Measurements from ENCODE around the gene TRIM72.
A peak's percentile ranks its signal among the peaks of the same experiment; 100 is the strongest.
"Not testable (repeated sequence)": the region's sequence is repeated elsewhere in the genome, so short reads cannot be mapped to it uniquely, and the experiment has no call there.

Gene TRIM72

GRCh38 chr16:31198207-31198882 lies 15.6 kb upstream of the TRIM72 start:
- H4K20me1 ChIP-seq (ENCODE audit: insufficient read depth), result no peaks in the 10 kb centered on the region; the same call in 1 of the 2 replicates
- no peak for TF ChIP-seq CTCF (conservative IDR thresholded peaks at IDR 0.05; ENCODE audit: low read depth, low read length)

GRCh38 chr16:31199430-31200041 lies 14.4 kb upstream of the TRIM72 start:
- Histone ChIP-seq H3K4me3 (IDR thresholded peaks at IDR 0.05; ENCODE audit: insufficient read depth, low read depth, low read length) (no peak overlapping the region), H3K36me3 (ENCODE audit: insufficient read depth) (peaks cover 3% of the 10 kb centered on the region; the same call in 1 of the 2 replicates), H3K4me1 (ENCODE audit: low read depth, poor library complexity, severe bottlenecking) (peaks cover 35% of the 10 kb centered on the region), H3K27ac (no peak overlapping the region; the same call in 1 of the 2 replicates), H2AFZ (ENCODE audit: low read depth) (no peak overlapping the region), H3K9ac (no peak overlapping the region), H4K20me1 (ENCODE audit: insufficient read depth) (no peaks in the 10 kb centered on the region; the same call in 1 of the 2 replicates), H3K79me2 (ENCODE audit: insufficient read depth, low read depth) (no peaks in the 10 kb centered on the region), H3K27me3 (ENCODE audit: insufficient read depth, low read depth) (no peaks in the 10 kb centered on the region), H3K4me2 (no peak overlapping the region)
- TF ChIP-seq CTCF (conservative IDR thresholded peaks at IDR 0.05; ENCODE audit: low read depth, low read length), result no peak

More at GRCh38 chr16:31198207-31198882, 15.6 kb upstream of the TRIM72 start:
- Histone ChIP-seq H3K79me2 (ENCODE audit: insufficient read depth, low read depth) (no peaks in the 10 kb centered on the region), H3K4me1 (ENCODE audit: low read depth, poor library complexity, severe bottlenecking) (peaks cover 34% of the 10 kb centered on the region), H3K36me3 (ENCODE audit: insufficient read depth) (peaks cover 7% of the 10 kb centered on the region; the same call in 1 of the 2 replicates), H3K27me3 (ENCODE audit: insufficient read depth, low read depth) (no peaks in the 10 kb centered on the region), H3K4me2 (no peak overlapping the region), H2AFZ (ENCODE audit: low read depth) (no peak overlapping the region), H3K27ac (no peak overlapping the region; the same call in 1 of the 2 replicates), H3K9ac (no peak overlapping the region), H3K4me3 (IDR thresholded peaks at IDR 0.05; ENCODE audit: insufficient read depth, low read depth, low read length) (no peak overlapping the region)

- not testable (repeated sequence) for H3K27me3 ChIP-seq (ENCODE audit: insufficient read depth, low read depth); H3K4me2 ChIP-seq; H3K4me3 ChIP-seq (IDR thresholded peaks at IDR 0.05; ENCODE audit: insufficient read depth, low read depth, low read length); H2AFZ ChIP-seq (ENCODE audit: low read depth); H4K20me1 ChIP-seq (ENCODE audit: insufficient read depth); H3K79me2 ChIP-seq (ENCODE audit: insufficient read depth, low read depth); H3K9ac ChIP-seq; H3K36me3 ChIP-seq (ENCODE audit: insufficient read depth)
- Histone ChIP-seq H3K27ac (peak overlapping the region; percentile 21; the same call in 1 of the 2 replicates), H3K4me1 (ENCODE audit: low read depth, poor library complexity, severe bottlenecking) (peaks cover 35% of the 10 kb centered on the region)
Observed at GRCh38 chr16:31200111-31200510, 13.8 kb upstream of the TRIM72 start.

- Histone ChIP-seq H3K4me3 (IDR thresholded peaks at IDR 0.05; ENCODE audit: insufficient read depth, low read depth, low read length) (no peak overlapping the region), H3K36me3 (ENCODE audit: insufficient read depth) (no peaks in the 10 kb centered on the region), H4K20me1 (ENCODE audit: insufficient read depth) (no peaks in the 10 kb centered on the region), H3K9ac (peak overlapping the region; percentile 73; the same call in 1 of the 2 replicates), H3K4me2 (peak overlapping the region; percentile 77), H2AFZ (ENCODE audit: low read depth) (no peak overlapping the region), H3K79me2 (ENCODE audit: insufficient read depth, low read depth) (no peaks in the 10 kb centered on the region), H3K4me1 (ENCODE audit: low read depth, poor library complexity, severe bottlenecking) (peaks cover 35% of the 10 kb centered on the region), H3K27me3 (ENCODE audit: insufficient read depth, low read depth) (no peaks in the 10 kb centered on the region), H3K27ac (peak overlapping the region; percentile 7; the same call in 1 of the 2 replicates)
- TF ChIP-seq CTCF (conservative IDR thresholded peaks at IDR 0.05; ENCODE audit: low read depth, low read length), result 0 out of 2 replicates have a peak, but pooled peaks have one; percentile 19
Observed at GRCh38 chr16:31200821-31201568, 12.9 kb upstream of the TRIM72 start.

Data from KMS-11 (cell line).